ENCODE data around the gene PEDS1. TPM values are rescaled to one million over a fixed set of nuclear protein-coding genes. Genes with fewer than 3 reads are reported as not detected.

Gene PEDS1
- total RNA-seq, 2 donors from 2014 or later = 26.1 to 30.7 TPM

GRCh38 chr20:50124496-50124895, 29.0 kb downstream of the PEDS1 start:
- TF ChIP-seq CTCF (IDR thresholded peaks at IDR 0.05) = no peak
- DNase-seq (ENCODE audit: low spot score) = no peak
- no peaks in the 10 kb centered on the region for H3K27me3 ChIP-seq
- no peaks in the 10 kb centered on the region for H3K9me3 ChIP-seq
- no peak overlapping the region for H3K4me3 ChIP-seq
- H3K27ac ChIP-seq = no peak overlapping the region
- H3K4me1 ChIP-seq = peaks cover 0 to 8% of the 10 kb centered on the region in 2 donors
- peaks cover 51% of the 10 kb centered on the region for H3K36me3 ChIP-seq

- no peak for TF ChIP-seq CTCF (IDR thresholded peaks at IDR 0.05)
- peaks cover 40% of the 10 kb centered on the region for H3K36me3 ChIP-seq
- no peaks in the 10 kb centered on the region for H3K9me3 ChIP-seq
- no peak for DNase-seq (ENCODE audit: low spot score)
- no peak overlapping the region for H3K27ac ChIP-seq
- no peak overlapping the region for H3K4me3 ChIP-seq
- H3K27me3 ChIP-seq = no peaks in the 10 kb centered on the region
- peaks cover 0 to 8% of the 10 kb centered on the region in 2 donors for H3K4me1 ChIP-seq
Measured at GRCh38 chr20:50123418-50123817, 30.1 kb downstream of the PEDS1 start.

- H3K4me1 ChIP-seq = peaks cover 0 to 8% of the 10 kb centered on the region in 2 donors
- H3K4me3 ChIP-seq = no peak overlapping the region
- no peaks in the 10 kb centered on the region for H3K9me3 ChIP-seq
- DNase-seq (ENCODE audit: low spot score) = no peak
- no peaks in the 10 kb centered on the region for H3K27me3 ChIP-seq
- no peak overlapping the region for H3K27ac ChIP-seq
- peaks cover 34% of the 10 kb centered on the region for H3K36me3 ChIP-seq
- TF ChIP-seq CTCF (IDR thresholded peaks at IDR 0.05) = no peak
Measured at GRCh38 chr20:50122763-50123162, 30.8 kb downstream of the PEDS1 start.

DNA sequence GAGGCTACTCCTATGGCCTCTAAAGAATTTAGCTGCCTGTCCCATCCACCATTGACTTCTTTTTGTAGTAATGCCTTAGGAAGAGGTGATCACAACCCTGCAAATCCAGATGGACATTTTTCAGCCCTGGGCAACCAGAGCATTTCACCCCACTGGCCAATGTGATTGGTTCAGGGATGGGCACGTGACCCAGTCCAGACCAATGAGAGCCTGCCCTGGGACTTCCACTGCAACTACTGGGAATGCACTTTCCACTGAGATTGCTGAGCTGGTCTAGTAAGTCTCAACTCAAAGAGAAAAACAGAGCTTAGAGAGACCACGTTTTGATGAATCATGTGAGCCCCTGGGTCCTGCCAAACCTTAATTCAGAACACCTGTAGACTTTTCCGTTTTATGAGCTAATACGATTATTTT, 31.7 kb downstream of the PEDS1 start:
- DNase-seq (ENCODE audit: low spot score) = no peak
- no peaks in the 10 kb centered on the region for H3K27me3 ChIP-seq
- H3K4me3 ChIP-seq = no peak overlapping the region
- no peak for TF ChIP-seq CTCF (IDR thresholded peaks at IDR 0.05)
- H3K9me3 ChIP-seq = no peaks in the 10 kb centered on the region
- H3K4me1 ChIP-seq = peaks cover 0 to 8% of the 10 kb centered on the region in 2 donors
- peaks cover 28% of the 10 kb centered on the region for H3K36me3 ChIP-seq
- no peak overlapping the region for H3K27ac ChIP-seq

- Histone ChIP-seq H3K9me3 (no peaks in the 10 kb centered on the region), H3K27me3 (no peaks in the 10 kb centered on the region), H3K27ac (no peak overlapping the region), H3K36me3 (peaks cover 24% of the 10 kb centered on the region), H3K4me1 (peaks cover 0 to 13% of the 10 kb centered on the region in 2 donors), H3K4me3 (no peak overlapping the region)
- TF ChIP-seq CTCF (IDR thresholded peaks at IDR 0.05) = peak; percentile 81 to 90
- no peak for DNase-seq (ENCODE audit: low spot score)
Measured at GRCh38 chr20:50120935-50121693, 32.4 kb downstream of the PEDS1 start.

GRCh38 chr20:50118203-50118602, 35.3 kb downstream of the PEDS1 start:
- Histone ChIP-seq H3K4me3 (no peak overlapping the region), H3K9me3 (no peaks in the 10 kb centered on the region), H3K27me3 (no peaks in the 10 kb centered on the region), H3K36me3 (no peaks in the 10 kb centered on the region), H3K4me1 (peaks cover 0 to 39% of the 10 kb centered on the region in 2 donors), H3K27ac (no peak overlapping the region)
- DNase-seq (ENCODE audit: low spot score) = no peak
- no peak for TF ChIP-seq CTCF (IDR thresholded peaks at IDR 0.05)
